HUDEP-2 (cell line): ENCODE data around the gene CRISP1.
"Not testable (repeated sequence)": the region's sequence is repeated elsewhere in the genome, so short reads cannot be mapped to it uniquely, and the experiment has no call there.

Experiments used
- DNase-seq, 76 experiments: peaks; one replicate each; lab custom pipeline; 2025; ENCODE audit not compliant: unreplicated experiment in 76 of 76; lab: John Stamatoyannopoulos, UW

CRISP1 gene

GRCh38 chr6:49847014-49847413, 19.3 kb downstream of the CRISP1 start:
- DNase-seq, result no peak

- DNase-seq, result peak in 59 of 76 experiments; percentile 8 to 89 (median 52)
Observed at GRCh38 chr6:49841424-49841823, 24.9 kb downstream of the CRISP1 start.

GRCh38 chr6:49839957-49840356, 26.4 kb downstream of the CRISP1 start:
- DNase-seq, result peak in 56 of 76 experiments; percentile 7 to 91 (median 58)

GRCh38 chr6:49839162-49839561, 27.2 kb downstream of the CRISP1 start:
- no peak for DNase-seq

- DNase-seq, result peak in 9 of 76 experiments; percentile 7 to 49 (median 23)
Observed at GRCh38 chr6:49835140-49835539, 31.2 kb downstream of the CRISP1 start.

- DNase-seq, result no peak
Observed at GRCh38 chr6:49833386-49833785, 32.9 kb downstream of the CRISP1 start.

- peak in 12 of 76 experiments; percentile 12 to 48 (median 22) for DNase-seq
Observed at GRCh38 chr6:49826743-49827406, 39.5 kb downstream of the CRISP1 start.

- DNase-seq, result no peak
Observed at GRCh38 chr6:49815166-49815565, 51.2 kb downstream of the CRISP1 start.

GRCh38 chr6:49813248-49813647, 53.1 kb downstream of the CRISP1 start:
- DNase-seq, result no peak

GRCh38 chr6:49806145-49806544, 60.2 kb downstream of the CRISP1 start:
- no peak for DNase-seq

GRCh38 chr6:49805246-49805645, 61.1 kb downstream of the CRISP1 start:
- no peak for DNase-seq

- DNase-seq, result no peak
Observed at GRCh38 chr6:49801525-49801924, 64.8 kb downstream of the CRISP1 start.

- DNase-seq, result no peak
Observed at GRCh38 chr6:49799090-49799489, 67.2 kb downstream of the CRISP1 start.

- DNase-seq, result not testable (repeated sequence)
Observed at GRCh38 chr6:49796842-49797455, 69.4 kb downstream of the CRISP1 start.

- DNase-seq, result no peak
Observed at GRCh38 chr6:49790341-49790740, 76.0 kb downstream of the CRISP1 start.

- peak in 2 of 76 experiments; percentile 5 to 11 for DNase-seq
Observed at GRCh38 chr6:49787176-49787575, 79.2 kb downstream of the CRISP1 start, which contains the start of gene PGK2. PGK2 (minus strand) TSS chr6:49787285; CDS start chr6:49787187, 98 bp downstream.

GRCh38 chr6:49784272-49784671, 82.1 kb downstream of the CRISP1 start:
- no peak for DNase-seq
